ENCODE measurements around the gene ASTN2.

ASTN2 gene

DNA sequence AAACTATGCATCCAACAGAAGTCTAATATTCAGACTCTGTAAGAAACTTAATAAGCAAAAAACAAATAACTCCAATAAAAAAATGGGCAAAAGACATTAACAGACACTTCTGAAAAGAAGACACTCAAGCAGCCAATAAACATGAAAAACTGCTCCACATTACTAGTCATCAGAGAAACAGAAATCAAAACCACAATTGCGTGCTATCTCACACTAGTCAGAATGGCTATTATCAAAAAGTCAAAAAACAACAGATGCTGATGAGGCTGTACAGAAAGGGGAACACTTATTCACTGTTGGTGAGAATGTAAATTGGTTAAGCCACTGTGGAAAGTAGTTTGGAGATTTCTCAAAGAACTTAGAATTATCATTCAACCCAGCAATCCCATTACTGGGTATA is 829.0 kb downstream of the ASTN2 start:
- DNase-seq: no peak

DNA sequence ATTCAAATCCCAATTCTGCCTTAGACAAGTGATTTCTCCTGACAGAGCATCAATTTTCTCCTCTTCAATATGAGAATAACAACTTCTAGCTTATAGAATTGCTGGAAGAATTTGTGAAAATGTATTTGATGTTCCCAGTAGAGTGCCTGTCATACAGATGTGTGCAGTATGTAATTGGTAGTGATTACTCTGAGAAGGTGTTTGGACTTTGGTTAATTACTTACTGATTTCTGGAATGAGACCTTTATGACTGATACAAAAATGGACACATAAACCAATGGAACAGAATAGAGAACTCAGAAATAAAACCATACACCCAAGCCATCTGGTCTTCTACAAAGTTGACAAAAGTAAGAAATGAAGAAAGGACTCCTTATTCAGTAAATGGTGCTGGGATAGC is 829.7 kb downstream of the ASTN2 start:
- no peak for DNase-seq

DNA sequence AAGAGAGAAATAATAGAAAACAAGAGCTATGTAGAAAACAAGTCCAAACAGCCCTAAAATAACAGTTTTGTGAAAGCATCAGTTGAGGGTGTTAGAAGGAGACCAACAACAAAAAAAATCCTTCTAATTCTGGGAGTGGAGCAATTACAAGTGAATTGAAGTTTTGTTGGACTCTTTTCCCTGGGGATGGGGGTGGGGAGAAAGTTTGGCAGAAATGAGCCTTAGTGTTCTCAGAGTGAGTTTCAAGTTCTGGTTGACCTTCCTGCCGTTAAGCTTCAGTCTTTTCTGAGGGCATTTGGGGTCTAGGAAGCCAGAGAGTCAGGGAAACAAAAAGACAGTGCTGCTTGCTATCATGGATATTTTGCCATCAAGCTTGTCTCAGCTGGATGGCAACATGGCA is 834.0 kb downstream of the ASTN2 start:
- DNase-seq: no peak

DNA sequence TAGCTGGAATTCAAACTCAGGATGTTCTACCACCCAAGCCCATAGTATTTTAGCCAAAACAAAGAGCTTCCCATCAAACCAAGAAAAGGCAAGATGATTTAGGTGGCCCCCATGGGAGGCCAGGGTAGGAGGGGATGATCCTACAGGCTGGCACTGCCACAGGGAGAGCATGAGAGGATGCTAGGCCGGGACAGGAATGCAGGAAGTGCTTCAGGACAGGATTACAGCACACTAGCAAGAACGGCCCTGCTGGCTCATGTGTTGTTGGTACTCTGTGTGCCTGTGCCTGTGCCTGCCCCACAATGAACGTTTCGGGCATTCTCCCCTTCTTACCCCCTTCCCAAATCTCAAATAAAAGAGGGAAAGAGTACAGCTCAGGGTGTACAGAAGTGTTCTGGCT is 838.5 kb downstream of the ASTN2 start:
- DNase-seq: no peak

DNA sequence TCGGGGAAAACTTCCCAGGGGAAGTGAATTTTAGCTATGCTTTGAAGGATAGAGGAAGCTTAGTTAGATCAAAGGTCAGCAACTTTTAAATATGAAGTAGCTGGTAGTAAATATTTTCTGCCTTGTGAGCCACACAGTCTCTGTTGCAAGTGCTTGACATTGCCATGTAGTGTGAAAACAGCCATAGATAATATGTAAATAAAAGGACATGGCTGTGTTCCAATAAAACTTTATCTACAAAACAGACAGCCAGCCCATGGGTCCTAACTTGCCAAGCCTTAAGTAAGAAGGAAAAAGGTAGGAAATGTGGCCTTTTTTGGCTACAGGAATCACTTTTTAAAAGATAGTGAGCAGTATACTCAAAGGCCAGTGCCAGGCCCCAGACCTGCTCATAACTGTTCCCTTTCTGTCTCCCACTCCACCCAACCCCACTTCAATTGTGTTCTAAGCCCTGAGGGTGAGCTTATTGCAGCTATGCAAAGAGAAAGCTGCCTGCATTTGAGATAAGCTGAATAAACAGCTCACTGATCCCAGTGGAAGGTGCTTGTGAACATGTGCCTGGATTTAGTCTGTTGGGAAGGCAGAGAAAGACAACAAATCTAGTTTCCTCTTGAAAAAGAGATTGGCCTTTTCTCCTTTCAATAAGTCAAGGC is 840.7 kb downstream of the ASTN2 start:
- no peak for DNase-seq

DNA sequence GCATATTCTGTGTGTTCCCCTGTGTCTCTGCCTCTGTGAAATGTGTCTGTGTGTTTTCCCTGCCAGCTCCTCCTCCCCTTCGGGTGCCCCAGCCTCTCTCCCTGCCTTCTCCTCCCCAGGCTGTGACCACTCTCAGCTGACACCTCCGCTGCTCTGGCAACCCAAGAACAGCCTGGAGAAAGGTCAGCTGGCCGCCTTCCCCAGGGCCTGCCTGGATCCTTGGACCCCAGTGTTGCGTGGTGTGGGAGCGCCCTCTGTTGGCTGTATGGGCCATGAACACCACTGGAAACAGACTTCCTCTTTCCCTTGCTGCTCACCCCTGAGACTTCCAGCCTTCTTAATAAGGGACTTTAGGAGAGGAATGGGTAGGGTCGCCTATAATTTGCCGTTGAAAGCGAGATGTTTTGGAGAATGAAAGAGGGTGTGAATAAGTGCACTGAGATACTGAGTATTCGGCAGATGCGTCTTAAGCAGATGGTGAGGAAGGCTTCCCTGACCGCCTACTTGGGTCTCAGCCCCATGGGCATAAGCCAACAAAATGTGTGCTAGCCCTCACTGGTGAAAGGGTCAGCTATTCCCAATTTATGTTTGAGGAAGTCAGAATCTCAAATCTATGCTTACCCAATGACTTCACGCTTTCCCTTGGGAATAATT is 842.6 kb downstream of the ASTN2 start:
- DNase-seq: no peak

DNA sequence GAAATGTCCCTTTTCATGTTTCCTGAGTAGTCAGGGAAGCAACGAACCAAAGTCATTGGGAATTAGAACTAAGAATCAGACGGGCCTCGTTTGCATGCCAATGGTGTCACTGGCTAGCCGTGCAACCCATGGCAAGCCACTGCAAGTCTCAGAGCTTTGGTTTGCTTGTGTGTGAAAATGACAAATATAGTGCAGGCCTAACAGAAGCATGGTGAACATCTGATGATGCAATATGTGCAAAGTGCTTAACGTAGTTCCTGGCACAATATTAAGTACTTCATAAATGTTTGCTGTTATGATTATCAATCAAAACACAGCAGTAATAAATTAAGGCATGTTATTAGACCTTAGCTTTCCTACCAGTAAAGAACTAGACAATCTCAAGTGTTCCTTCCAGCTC is 845.7 kb downstream of the ASTN2 start:
- DNase-seq: no peak

DNA sequence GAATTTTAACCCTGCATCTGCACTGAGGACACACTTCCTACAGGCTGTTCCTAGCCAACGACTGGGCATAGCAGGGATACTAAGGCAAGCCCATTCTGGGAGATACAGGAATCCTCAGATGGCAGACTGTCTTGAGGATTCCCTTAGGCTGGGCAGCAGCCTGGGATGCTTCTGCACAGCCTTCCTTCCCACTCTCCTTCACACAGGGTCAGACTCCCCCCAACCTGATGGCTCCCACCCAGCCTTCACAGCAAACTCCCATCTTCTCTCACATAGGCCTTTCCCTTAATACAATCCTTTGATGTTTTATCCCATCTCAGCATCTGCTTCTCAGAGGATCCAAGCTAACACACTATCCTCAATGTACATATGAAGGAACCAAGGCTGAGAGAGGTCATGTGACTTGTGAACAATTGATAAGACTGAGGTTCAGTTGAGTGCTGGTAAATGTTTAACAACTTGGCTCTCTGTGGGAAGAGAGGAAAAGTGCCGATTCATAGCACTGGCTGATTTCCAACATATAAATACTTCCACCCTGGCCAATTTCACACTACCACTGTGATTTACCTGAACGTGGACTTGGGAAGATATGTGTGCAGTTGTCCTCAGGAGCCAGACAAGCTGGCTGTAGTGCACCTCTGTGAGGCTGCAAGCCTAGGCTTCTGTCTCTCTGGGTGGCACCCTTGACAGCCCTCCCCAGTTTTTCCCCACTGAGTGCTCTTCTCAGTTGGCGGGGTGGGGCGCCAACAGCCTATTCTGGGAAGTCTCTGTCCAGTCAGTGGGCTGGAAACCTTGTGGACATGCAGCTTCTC is 848.0 kb downstream of the ASTN2 start:
- no peak for DNase-seq

DNA sequence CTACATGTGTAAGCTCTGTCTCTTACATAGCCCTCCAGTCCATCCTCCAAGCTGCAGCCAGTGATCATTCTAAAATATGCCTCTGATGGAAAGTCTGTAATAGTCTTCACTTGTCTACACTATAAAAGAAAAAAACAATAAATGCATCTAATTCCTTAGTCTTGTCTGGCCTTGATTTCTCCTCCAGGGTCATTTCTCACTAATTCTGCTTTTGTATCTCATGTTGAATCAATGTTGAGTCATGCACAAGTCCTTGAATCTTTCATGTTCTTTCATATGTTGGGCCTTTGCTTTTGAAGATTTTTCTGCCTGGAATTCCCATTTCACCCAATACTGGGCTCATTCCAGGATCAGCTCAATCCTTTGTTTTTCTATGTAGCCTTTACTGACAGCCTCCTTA is 848.9 kb downstream of the ASTN2 start:
- no peak for DNase-seq

DNA sequence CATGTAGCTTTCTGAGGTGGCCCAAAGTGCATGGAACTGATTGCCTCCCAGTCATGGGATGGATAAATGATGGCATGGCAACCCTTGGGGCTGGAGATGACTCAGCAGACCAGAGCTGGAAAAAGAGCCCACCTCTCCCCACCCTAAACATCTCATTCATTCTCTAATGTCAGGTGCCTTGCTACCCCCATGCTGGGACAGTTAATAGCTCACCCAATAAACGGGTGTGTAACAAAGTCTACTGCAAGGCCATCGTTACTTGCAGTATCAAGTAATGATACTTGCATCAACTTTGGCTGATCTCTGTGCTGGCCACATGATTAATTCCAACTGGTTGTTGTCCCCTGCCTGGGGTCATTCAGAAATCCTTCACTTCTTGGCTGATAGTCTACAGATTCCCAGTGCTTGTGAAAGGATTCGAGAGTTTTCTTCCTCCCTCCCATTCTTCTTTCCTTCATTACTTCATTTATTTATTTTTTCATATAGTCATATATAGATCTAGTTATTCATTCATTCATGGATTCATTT is 850.5 kb downstream of the ASTN2 start:
- no peak for DNase-seq

DNA sequence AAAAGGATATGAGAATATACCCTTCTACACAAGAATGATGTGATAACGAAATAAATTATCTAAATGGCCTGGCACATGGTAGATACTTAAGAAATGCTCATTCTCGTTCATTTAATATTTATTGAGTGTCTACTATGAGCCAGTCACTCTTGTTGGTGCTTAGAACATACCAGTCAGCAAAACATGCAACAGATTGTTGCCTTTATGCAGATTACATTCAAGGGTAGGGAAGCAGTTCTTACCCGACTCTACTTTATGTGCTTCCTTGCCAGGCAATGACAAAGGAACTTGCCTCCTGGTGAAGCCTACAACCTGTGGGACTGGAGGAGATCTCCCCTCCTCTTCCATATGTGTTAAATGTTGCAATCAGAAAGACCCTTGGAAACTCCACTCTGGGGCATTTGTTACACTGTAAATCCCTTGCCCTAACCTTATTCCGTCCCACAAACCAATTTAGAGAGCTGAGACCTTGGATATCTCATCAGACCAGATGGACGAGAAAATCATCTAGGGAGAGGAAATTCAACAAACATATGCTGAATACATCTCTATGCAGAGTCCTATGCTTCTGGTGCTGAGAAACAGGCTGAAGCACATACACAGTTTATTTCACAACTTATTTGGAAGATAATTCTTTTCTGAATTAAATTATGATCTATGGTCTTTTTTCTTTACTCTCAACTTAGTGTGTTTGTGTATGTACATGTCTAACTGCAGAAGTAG is 855.9 kb downstream of the ASTN2 start:
- no peak for DNase-seq

DNA sequence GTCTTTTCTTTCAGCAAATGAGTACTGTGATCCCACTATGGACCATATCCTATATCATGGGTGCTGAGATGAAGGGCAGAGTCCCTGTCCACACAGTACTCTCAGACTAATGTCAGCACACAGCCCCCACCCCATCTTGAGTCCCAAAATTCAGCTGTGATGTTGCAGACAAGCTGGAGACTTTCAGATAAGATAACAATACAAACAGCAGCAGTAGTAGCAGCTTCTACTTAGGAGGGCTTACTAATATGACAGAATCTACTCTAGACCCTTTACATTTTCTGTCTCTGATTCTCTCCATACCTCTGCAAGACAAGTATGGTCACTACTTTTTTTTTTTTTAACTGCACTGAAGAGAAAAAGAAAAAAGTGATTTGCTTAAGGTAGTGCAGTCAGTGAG is 856.8 kb downstream of the ASTN2 start:
- no peak for DNase-seq

DNA sequence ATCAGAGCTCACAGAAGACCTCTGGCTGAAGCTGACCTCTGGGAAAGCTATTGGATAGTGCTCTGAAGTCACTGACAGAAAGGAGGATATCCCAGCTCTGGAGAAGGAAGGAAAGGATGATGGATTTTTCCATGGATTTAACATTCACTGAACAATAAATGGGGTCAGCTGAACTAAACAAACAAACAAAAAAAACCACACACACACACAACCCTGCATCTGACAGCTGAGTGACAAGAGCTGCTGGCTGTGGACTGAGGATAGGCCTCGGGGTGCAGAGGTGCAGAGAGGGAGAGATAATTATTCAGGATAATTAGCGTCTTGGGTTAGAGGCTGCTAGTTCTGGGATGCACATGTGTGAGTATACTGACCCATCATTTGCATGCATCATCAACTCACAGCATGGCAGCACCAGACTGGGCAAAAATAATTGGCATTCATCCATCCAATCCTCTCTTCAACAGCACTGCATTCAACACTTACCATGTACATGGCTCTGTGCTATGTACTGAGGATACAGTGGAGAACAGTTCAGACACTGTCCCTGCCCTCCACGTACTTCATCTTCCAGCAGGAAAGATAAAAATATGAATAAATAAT is 859.2 kb downstream of the ASTN2 start:
- DNase-seq: no peak

DNA sequence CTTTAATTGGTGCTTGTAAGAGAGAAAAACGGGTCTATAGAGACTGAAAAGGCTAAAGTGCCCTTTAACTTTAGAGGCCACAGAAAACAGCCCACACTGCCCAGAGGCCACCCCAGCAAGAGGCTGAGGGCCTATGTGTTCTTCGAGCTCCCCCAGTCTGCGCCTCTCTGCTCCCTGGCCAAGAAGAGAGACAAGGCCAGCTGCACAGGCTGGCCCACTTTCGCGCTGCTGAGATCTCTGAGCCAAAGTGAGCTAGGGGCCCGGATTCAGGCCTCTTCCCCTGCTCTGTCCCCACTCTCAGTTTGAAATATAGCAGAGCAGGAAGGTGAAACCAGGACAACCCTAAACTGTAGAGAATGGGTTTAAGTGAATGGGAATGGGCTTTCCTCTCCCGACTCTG is 859.7 kb downstream of the ASTN2 start:
- no peak for DNase-seq

DNA sequence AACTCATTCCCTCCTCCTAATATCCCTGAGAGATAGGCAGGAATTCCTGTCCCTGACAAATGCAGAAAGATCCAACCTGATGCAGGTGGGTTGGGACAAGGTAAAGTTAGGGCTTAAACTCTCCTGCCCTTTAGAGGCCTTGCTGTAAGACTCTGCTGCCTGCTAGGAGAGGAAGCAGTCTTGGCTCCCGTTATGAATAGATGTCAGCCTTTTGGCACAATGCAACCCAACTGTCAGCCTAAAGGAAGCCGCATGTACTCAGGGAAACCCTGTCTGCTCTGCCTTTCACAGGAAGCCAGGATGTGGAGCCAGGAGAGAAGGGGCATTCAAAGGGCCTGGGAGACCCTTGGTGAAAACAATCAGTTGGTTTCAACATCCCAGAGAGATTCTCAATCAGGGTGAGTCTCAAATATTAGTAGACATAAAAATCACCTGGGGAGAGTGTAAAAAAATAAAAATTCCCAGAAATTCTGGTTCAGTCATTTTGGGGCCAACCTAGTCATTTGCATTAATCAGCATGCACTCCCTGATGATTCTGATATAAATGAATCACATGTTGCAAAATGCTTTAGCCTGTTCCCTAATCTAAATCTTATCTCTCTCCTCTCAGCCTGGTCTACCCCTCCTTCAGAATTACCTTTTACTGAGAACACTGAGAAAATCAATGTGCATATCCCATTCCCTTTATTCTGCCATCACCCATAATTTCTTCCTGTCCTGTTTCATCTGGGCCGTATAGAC is 864.0 kb downstream of the ASTN2 start:
- DNase-seq: no peak

DNA sequence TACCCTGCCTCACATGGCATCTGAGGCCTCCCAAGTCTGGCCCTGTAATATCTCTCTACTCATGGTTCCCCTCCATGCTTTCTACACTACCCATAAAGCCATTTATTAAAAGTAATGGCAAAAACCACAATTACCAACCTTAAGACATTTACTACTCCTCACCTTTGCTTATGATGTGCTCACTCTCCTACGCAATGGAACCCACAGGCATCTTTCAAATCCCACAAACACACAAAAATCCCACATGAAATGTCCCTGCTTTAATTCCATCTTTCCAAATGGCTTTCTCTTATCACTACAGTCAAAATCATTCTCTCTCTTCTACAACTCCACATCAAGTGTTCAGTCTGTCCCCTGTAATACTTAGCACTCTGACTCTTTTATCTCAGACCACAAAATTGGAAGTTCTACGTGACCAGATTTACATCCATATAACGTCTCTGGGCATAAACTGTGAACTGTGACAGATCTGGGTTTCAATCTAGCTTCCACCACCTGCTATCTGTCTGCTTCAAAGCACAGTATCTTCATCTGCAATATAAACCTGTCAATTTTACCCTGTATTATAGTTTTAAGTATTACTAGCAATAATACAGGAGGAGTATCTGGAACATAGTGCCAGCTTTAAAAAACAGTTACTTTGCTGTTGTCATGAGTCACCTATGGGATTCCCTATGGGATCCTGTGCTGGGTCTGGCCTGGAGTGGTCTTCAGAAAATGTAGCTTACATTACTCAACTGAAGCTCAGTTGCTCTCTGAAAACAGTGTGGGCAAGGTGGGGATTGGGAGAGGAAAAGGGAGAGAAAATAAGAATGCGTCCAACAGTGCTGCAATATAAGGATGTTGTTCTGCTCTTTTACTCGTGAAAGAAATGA is 864.8 kb downstream of the ASTN2 start:
- DNase-seq: no peak

DNA sequence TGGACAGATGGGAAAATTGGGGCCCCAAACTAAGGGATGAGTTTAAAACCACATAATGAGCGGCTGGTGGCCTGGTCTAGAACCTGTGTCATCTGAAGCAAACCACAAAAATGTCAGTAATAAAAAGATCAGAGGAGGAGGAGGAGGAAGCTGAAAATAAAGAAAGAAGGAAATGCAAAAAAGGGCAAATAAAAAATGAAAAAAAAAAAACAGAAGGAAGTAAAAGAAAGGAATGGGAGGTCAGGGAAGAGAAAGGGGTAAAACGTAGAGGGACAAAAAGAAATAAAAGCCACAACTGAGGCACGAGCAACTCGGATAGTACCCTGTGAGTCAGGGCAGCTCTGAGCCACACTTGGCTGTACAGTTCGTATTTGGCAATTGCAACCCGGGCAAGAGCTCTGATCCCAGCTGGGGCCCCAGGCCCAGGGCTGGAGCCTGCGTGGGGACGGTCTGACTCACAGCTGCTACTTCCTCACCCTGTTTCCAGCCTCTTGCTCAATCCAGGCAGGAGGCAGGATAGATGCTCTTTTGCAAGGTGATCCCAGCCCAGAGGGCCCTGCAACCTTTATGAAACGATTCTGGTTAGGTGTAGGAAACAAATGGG is 865.7 kb downstream of the ASTN2 start:
- no peak for DNase-seq

DNA sequence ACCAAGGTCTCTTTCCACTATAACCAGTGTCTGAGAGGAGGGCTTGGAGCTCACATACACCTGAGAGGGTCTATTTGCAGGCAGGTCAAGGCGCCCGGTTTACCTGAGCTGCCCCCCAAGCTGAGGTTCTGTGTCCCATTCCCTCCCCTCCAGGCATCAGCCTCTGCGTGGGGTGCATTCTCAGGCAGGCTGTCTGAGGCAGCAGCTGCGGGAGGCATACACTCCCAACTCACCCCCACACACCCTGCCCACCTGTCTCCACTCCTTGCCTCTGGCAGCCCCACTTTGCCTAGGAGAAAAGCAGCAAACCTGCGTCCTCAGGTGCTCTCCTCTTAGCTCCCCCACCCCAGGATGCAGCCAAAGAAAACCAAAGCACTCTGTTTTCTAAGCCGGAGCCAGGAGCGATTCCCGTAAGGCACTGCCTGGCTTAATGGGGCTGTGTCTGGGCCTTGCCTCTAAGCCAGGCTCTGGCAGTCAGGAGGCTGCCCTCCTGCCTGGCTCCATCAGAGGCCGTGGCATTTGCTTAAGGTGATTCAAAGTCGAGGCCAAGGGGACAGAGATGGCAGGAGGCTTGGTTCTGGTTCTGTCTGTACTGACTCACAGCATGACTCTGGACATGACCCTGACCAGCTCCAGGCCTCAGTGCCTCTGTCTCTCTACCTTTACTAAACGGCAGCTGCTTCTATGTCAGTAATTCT is 867.0 kb downstream of the ASTN2 start:
- DNase-seq: no peak

DNA sequence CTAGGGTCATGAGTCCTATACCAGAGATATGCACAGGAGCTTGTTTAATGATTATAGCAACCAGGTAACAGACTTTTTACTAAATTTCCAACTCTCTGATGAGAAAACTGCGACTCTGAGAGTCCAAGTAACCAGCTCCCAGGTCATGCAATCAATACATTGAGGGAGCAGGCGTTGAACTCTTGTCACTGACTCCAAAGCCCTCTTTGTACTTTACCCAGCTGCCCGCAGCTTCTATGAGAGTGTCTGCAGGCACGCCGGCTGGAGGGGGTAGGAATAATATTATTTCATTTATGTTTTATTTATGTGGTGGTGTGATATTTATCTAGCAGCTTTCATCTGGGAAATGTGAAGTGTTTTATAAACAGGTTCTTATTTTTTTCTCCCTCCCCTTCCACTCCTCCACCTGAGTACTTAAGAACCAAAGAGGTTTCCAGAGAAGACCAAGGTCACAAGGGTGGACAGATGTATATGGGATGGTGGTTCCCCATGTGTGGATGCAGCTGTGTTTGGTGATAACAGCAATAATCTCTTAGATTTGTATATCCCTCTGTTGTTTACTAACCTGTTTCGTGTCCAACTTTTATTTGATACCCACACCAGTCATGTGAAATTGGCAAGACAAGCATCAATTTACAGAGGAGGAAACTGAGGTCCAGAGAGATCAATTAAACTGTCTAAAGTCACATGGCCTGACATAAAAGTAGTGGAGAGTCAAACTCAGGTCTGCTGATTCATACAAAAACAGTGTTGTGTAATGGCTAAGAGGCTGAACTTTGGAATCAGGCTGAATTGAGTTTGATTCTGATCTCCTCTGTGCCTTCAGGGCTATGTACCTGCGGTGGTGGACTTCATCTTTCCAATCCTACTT is 867.9 kb downstream of the ASTN2 start:
- DNase-seq: no peak

Data from stimulated activated CD4-positive, alpha-beta T cell treated with anti-CD3 and anti-CD28 coated beads, Interleukin-4, amount 100 ng/mL, for 1 hour (primary cell).